IMR-90 (cell line): ENCODE data around the gene TMPRSS9.

ENCODE experiments used
- CEBPB ChIP-seq: IDR thresholded peaks from 2 replicates; pipeline ENCODE4 v1.6.1; 2012; ENCODE audit warnings: low read depth, low read length, improper control_type of control experiment
- FOS ChIP-seq: fragments of 150-350 bp; IDR thresholded peaks from 2 replicates; pipeline ENCODE4 v1.6.1; 2016; ENCODE audit warnings: low read depth, low read length
- MAZ ChIP-seq: IDR thresholded peaks from 2 replicates; pipeline ENCODE4 v1.6.1; 2012; ENCODE audit warnings: low read depth, mild to moderate bottlenecking, low read length, improper control_type of control experiment, moderate library complexity, borderline replicate concordance
- POLR2A ChIP-seq: IDR thresholded peaks from 2 replicates; pipeline ENCODE4 v1.6.1; 2012; ENCODE audit warnings: mild to moderate bottlenecking, low read depth, low read length
- RAD21 ChIP-seq: IDR thresholded peaks from 2 replicates; pipeline ENCODE4 v1.6.1; 2012; ENCODE audit warnings: low read length, improper control_type of control experiment
- RCOR1 ChIP-seq: IDR thresholded peaks from 2 replicates; pipeline ENCODE4 v1.6.1; 2012; ENCODE audit warnings: mild to moderate bottlenecking, low read length, improper control_type of control experiment; ENCODE audit not compliant: insufficient replicate concordance
- RFX5 ChIP-seq: IDR thresholded peaks from 2 replicates; pipeline ENCODE4 v1.8.0; 2012; ENCODE audit warnings: low read depth, mild to moderate bottlenecking, low read length, moderate library complexity
- SMC3 ChIP-seq: fragments of 150-350 bp; IDR thresholded peaks from 2 replicates; pipeline ENCODE4 v1.6.1; 2016; ENCODE audit warnings: low read depth, mild to moderate bottlenecking, antibody characterized with exemption, low read length, moderate library complexity
- TF ChIP-seq, protein P1 (sequence below): conservative IDR thresholded peaks from 2 replicates; pipeline ENCODE4 v1.5.1; 2012; ENCODE audit warnings: mild to moderate bottlenecking, low read depth, low read length, improper control_type of control experiment

DNA sequence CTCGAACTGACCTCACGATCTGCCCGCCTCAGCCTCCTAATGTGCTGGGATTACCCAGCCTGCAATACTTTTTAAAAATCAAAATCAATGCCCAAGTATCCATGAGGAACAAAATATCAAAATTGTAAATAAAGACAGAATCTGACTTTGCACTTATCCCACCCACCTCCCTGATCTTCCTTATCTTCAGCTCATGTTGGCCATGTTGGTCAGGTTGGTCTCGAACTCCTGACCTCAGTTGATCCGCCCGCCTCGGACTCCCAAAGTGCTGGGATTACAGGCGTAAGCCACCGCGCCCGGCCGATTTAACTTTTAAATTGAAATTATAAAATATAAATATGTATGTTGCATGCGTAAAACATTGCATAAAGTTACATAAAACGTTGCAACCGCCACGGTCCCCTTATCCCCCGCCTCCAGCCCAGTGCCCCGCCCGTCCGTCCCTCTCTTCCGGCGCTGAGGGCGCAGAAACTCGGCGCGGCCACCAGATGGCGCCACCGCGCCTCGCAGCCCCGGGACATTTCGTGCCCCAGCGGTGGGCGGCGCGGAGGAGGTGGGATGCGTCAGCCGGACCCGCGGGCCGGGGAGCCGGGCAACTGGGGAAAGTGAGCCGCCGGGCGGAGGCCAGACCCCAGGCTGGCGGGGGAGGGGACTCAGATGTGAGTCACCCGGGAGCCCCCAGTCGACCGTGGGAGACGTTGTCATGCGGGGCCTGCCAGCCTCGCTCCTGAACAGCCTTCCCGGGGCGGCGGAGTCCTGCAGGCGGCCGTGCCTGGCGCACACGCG is 114.4 kb downstream of the TMPRSS9 start:
- peak; percentile 96 for TF ChIP-seq SMC3
- TF ChIP-seq FOS: peak; percentile 95
- TF ChIP-seq RFX5: 0 out of 2 replicates have a peak, but pooled peaks have one; percentile 10
- TF ChIP-seq, protein P1, sequence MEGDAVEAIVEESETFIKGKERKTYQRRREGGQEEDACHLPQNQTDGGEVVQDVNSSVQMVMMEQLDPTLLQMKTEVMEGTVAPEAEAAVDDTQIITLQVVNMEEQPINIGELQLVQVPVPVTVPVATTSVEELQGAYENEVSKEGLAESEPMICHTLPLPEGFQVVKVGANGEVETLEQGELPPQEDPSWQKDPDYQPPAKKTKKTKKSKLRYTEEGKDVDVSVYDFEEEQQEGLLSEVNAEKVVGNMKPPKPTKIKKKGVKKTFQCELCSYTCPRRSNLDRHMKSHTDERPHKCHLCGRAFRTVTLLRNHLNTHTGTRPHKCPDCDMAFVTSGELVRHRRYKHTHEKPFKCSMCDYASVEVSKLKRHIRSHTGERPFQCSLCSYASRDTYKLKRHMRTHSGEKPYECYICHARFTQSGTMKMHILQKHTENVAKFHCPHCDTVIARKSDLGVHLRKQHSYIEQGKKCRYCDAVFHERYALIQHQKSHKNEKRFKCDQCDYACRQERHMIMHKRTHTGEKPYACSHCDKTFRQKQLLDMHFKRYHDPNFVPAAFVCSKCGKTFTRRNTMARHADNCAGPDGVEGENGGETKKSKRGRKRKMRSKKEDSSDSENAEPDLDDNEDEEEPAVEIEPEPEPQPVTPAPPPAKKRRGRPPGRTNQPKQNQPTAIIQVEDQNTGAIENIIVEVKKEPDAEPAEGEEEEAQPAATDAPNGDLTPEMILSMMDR: peak; percentile 99
- no peak; the same call in 1 of the 2 replicates for TF ChIP-seq POLR2A
- peak; percentile 31 for TF ChIP-seq CEBPB
- TF ChIP-seq MAZ: peak; percentile 88
- peak; percentile 98 for TF ChIP-seq RAD21
- no peak for TF ChIP-seq RCOR1
